OCI-LY3 (cell line): ENCODE results near the gene PAN3.

Experiments
- H2AFZ ChIP-seq: fragments of 200-600, 300-600 bp; shearing (Covaris generic); 2 replicates; pipeline ENCODE4 v1.6.0; 2014; ENCODE audit warnings: antibody characterized with exemption, low read depth, low read length
- H3K27ac ChIP-seq: fragments of 200-600, 300-600 bp; sonication (generic); 2 replicates; pipeline ENCODE4 v1.5.1; 2014; ENCODE audit warnings: mild to moderate bottlenecking, low read length, moderate library complexity, mixed read lengths
- H3K27me3 ChIP-seq: fragments of 200-600, 300-600 bp; sonication (generic); 2 replicates; pipeline ENCODE4 v1.6.1; 2014; ENCODE audit warnings: low read depth, low read length, mixed read lengths
- H3K36me3 ChIP-seq: fragments of 200-600, 300-600 bp; sonication (generic); replicated peaks from 2 replicates; pipeline ENCODE3; 2014; ENCODE audit warnings: low read depth, low read length, mixed read lengths
- H3K4me1 ChIP-seq: fragments of 300-600, 200-600 bp; sonication (generic); 2 replicates; pipeline ENCODE4 v1.6.1; 2014; ENCODE audit warnings: low read length, mixed read lengths
- H3K4me2 ChIP-seq: fragments of 200-600, 300-600 bp; sonication (generic); 2 replicates; pipeline ENCODE4 v1.6.1; 2014; ENCODE audit warnings: low read length, mixed read lengths
- H3K4me3 ChIP-seq: fragments of 300-600, 200-600 bp; sonication (generic); 2 replicates; pipeline ENCODE4 v1.5.1; 2014; ENCODE audit warnings: antibody characterized with exemption, mild to moderate bottlenecking, low read length, moderate library complexity
- H3K79me2 ChIP-seq: fragments of 300-600, 200-600 bp; shearing (Covaris generic); 2 replicates; pipeline ENCODE4 v1.6.1; 2014; ENCODE audit warnings: mild to moderate bottlenecking, low read length, mixed read lengths
- H3K9ac ChIP-seq: fragments of 300-600, 200-600 bp; shearing (Covaris generic); 2 replicates; pipeline ENCODE4 v1.6.0; 2014; ENCODE audit warnings: mild to moderate bottlenecking, low read length, moderate library complexity
- H3K9me3 ChIP-seq: fragments of 200-600, 300-600 bp; shearing (Covaris generic); 2 replicates; pipeline ENCODE4 v1.6.1; 2014; ENCODE audit warnings: low read length, mixed read lengths; ENCODE audit not compliant: insufficient read depth
- H4K20me1 ChIP-seq: fragments of 200-600, 300-600 bp; sonication (generic); 2 replicates; pipeline ENCODE4 v1.6.1; 2016; ENCODE audit warnings: low read length, mixed read lengths; ENCODE audit not compliant: insufficient read depth
- EZH2phosphoT487 ChIP-seq: fragments of 200-600 bp; shearing (Covaris generic); IDR thresholded peaks from 2 replicates; pipeline ENCODE4 v1.6.1; 2018; ENCODE audit warnings: antibody characterized with exemption, mixed run types, low read depth
- TF ChIP-seq, protein P1 (sequence below): fragments of 200-600, 300-600 bp; sonication (generic); IDR thresholded peaks from 2 replicates; pipeline ENCODE4 v1.5.1; 2014; ENCODE audit warnings: antibody characterized with exemption, low read length, low read depth

Gene PAN3

DNA sequence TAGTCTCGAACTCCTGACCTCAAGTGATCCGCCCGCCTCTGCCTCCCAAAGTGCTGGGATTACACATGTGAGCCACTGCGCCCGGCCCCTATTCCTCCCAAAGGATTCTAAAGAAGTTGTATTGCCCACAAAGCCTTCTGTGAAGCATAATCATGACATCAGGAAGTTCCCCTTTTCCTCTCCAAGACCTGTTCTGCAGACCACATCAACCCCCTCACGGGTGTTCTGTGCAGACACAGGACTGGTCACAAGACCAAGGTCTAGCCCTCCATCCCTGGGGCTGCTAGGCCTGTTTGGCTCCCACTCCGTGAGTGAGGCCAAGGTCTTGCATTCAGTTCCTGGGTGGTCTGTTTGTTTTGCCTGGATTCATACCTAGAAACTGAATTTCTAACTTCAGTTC, 178.5 kb downstream of the PAN3 start:
- Histone ChIP-seq H3K79me2 (no peaks in the 10 kb centered on the region), H3K4me1 (no peaks in the 10 kb centered on the region), H3K4me3 (no peak overlapping the region), H2AFZ (no peak overlapping the region), H3K27ac (no peak overlapping the region), H4K20me1 (no peaks in the 10 kb centered on the region), H3K27me3 (no peaks in the 10 kb centered on the region), H3K4me2 (no peak overlapping the region), H3K36me3 (no peaks in the 10 kb centered on the region), H3K9me3 (no peaks in the 10 kb centered on the region), H3K9ac (no peak overlapping the region)
- TF ChIP-seq, protein P1, sequence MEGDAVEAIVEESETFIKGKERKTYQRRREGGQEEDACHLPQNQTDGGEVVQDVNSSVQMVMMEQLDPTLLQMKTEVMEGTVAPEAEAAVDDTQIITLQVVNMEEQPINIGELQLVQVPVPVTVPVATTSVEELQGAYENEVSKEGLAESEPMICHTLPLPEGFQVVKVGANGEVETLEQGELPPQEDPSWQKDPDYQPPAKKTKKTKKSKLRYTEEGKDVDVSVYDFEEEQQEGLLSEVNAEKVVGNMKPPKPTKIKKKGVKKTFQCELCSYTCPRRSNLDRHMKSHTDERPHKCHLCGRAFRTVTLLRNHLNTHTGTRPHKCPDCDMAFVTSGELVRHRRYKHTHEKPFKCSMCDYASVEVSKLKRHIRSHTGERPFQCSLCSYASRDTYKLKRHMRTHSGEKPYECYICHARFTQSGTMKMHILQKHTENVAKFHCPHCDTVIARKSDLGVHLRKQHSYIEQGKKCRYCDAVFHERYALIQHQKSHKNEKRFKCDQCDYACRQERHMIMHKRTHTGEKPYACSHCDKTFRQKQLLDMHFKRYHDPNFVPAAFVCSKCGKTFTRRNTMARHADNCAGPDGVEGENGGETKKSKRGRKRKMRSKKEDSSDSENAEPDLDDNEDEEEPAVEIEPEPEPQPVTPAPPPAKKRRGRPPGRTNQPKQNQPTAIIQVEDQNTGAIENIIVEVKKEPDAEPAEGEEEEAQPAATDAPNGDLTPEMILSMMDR: no peak
- no peak for TF ChIP-seq EZH2phosphoT487

DNA sequence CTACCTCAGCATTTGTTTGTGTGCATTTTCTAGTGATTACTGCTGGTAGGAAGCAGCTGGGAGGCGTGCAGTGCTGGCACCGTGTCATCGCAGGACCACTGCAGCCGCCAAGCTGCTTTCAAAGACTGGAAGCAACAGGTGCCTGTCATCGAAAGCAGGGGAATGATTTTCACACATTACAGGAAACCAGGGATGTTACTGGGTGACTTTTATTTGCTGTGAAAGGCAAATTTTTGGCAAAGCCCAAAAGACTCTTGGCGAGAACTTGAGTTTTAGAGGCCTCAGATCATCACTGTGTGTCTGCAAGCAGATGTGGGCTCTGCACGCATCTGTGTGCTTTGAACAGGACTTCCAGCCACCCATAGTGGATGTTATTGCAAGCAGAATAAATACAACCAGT, 180.2 kb downstream of the PAN3 start:
- Histone ChIP-seq H3K4me3 (no peak overlapping the region), H3K27me3 (no peaks in the 10 kb centered on the region), H2AFZ (no peak overlapping the region), H3K4me1 (peaks cover 11% of the 10 kb centered on the region), H4K20me1 (no peaks in the 10 kb centered on the region), H3K27ac (no peak overlapping the region), H3K79me2 (no peaks in the 10 kb centered on the region), H3K9ac (no peak overlapping the region), H3K36me3 (no peaks in the 10 kb centered on the region), H3K9me3 (no peaks in the 10 kb centered on the region), H3K4me2 (no peak overlapping the region)
- no peak for TF ChIP-seq EZH2phosphoT487
- TF ChIP-seq, protein P1: no peak

DNA sequence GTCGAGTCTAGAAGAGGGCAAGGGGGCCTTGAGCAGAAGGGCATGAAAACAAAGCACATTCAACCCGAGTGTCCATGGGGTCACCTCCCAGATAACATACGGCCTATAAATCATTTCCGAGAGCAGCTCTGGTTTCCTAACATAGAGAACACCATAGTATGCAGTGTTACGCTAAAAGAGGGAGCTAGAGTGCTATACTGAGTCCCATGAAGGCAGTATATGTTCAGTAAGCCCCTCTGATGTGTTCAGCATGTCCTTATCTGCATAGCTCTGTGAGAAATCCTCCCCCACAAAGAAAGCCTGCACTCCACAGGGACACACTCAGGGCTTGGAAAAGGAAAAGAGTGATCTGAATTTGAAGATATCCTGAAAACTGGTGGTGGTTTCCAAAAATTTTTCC, 181.2 kb downstream of the PAN3 start:
- Histone ChIP-seq H4K20me1 (no peaks in the 10 kb centered on the region), H3K9ac (no peak overlapping the region), H3K27ac (no peak overlapping the region), H3K4me1 (peaks cover 22% of the 10 kb centered on the region), H3K79me2 (no peaks in the 10 kb centered on the region), H3K9me3 (no peaks in the 10 kb centered on the region), H2AFZ (no peak overlapping the region), H3K36me3 (no peaks in the 10 kb centered on the region), H3K27me3 (no peaks in the 10 kb centered on the region), H3K4me3 (no peak overlapping the region), H3K4me2 (no peak overlapping the region)
- no peak for TF ChIP-seq EZH2phosphoT487
- TF ChIP-seq, protein P1: no peak

DNA sequence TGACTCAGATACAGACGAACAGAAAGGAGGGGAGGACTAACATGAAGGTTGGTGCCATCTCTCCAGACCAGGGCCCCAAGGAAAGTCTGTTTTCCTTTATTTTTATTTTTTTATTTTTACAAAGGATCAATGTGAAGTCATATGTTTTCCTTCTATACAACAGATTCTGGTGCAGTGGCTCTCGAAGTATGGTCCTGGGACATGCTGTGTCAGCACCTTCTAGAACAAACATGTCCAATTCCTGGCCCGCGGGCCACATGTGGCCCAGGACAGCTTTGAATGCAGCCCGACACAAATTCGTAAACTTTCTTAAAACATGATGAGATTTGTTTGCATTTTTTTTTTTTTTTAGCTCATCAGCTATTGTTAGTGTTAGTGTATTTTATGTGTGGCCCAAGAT, 181.9 kb downstream of the PAN3 start:
- Histone ChIP-seq H3K79me2 (no peaks in the 10 kb centered on the region), H4K20me1 (no peaks in the 10 kb centered on the region), H2AFZ (no peak overlapping the region), H3K9me3 (no peaks in the 10 kb centered on the region), H3K27me3 (no peaks in the 10 kb centered on the region), H3K36me3 (no peaks in the 10 kb centered on the region), H3K4me2 (no peak overlapping the region), H3K27ac (no peak overlapping the region), H3K4me1 (peaks cover 29% of the 10 kb centered on the region), H3K9ac (no peak overlapping the region), H3K4me3 (no peak overlapping the region)
- no peak for TF ChIP-seq EZH2phosphoT487
- TF ChIP-seq, protein P1: no peak
